NCI-H82 treated with DMSO at 0.1 percent for 48 hours (cell line): ENCODE results near the gene BCAT1.

Experiments
- DNase-seq: peaks from one replicate; lab custom pipeline; 2025; ENCODE audit not compliant: unreplicated experiment; lab: John Stamatoyannopoulos, UW

BCAT1 gene, protein sequence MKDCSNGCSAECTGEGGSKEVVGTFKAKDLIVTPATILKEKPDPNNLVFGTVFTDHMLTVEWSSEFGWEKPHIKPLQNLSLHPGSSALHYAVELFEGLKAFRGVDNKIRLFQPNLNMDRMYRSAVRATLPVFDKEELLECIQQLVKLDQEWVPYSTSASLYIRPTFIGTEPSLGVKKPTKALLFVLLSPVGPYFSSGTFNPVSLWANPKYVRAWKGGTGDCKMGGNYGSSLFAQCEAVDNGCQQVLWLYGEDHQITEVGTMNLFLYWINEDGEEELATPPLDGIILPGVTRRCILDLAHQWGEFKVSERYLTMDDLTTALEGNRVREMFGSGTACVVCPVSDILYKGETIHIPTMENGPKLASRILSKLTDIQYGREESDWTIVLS

DNA sequence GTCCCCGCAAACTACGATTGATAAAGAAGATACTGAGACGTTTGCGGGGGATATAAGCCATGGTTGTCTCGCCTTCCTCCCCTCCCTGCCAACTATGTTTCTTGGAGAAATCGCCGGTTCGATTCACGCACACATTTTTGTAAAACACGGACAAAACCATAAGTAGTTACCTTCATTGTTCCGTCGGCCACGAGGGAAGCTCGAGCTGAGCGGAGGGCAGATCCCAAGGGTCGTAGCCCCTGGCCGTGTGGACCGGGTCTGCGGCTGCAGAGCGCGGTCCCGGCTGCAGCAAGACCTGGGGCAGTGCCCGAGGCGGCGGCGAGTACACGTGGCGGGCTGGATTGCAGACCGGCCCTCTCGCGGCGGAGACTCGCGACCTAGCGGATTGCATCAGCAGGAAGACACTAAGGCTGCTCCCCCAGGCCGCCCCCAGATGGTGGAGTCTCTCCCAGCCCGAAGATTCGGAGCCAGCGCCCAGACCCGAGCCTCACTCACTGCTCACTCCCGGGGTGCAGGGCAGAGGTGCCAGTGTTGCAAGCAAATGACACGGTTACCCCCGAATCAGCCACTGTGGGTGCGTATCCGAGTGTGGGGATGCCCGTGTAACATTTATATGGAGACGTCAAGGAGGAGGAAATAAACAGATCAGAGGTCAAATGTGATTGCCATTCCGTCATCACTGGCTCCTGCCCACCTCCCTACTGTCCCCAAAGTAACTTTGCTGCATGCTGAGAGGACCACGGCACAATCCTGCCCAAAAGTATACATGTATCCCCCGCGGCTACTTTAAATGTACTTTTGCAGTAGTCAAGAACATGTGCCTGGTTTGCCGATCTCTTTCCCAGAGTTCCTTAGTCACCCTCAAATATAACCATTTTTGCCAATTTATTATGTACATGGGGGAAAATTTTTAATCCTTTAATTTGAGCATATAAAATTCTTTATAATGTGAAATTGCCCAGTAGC is at the start of gene BCAT1:
Gene BCAT1, minus strand, starts transcription at position 345 of the 966 bp plus-strand sequence. Its CDS starts 169 bp downstream, at position 176.
- DNase-seq = no peak

GRCh38 chr12:24997970-24998582 is 49.2 kb upstream of the BCAT1 start:
- DNase-seq = peak; percentile 81

DNA sequence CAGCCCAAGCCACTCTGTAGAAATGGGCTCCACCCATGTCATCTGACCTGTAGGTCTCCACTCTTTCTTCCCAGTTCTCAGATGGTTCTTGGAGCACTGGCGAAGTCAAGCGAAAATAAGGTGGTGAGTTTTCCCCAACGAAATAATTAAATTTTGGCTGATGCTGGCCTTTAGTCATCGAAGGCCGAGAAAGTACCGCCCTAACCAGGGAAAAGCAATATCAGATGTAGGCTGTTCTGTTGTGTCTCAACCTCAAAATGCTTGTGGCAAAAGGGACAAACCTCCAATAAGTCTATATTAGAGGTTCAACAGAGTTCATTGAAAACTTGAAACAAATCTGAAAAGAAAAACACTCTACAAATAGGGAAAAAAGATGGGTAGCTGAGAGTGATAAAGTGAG is 48.6 kb upstream of the BCAT1 start:
- DNase-seq = no peak

DNA sequence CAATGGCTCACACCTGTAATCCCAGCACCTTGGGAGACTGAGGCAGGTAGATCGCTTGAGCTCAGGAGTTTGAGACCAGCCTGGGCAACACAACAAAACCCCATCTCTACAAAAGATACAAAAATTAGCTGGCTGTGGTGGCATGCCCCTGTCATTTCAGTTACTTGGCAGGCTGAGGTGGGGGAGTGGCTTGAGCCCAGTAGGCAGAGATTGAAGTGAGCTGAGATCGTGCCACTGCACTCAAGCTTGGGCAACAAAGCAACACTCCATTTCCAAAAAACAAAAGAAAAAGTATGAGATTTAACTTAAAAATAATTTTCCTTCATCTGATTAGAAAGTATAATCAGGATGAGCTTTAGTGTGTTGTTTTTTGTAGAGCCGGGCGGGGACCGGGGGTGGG is 47.9 kb upstream of the BCAT1 start:
- DNase-seq = no peak

DNA sequence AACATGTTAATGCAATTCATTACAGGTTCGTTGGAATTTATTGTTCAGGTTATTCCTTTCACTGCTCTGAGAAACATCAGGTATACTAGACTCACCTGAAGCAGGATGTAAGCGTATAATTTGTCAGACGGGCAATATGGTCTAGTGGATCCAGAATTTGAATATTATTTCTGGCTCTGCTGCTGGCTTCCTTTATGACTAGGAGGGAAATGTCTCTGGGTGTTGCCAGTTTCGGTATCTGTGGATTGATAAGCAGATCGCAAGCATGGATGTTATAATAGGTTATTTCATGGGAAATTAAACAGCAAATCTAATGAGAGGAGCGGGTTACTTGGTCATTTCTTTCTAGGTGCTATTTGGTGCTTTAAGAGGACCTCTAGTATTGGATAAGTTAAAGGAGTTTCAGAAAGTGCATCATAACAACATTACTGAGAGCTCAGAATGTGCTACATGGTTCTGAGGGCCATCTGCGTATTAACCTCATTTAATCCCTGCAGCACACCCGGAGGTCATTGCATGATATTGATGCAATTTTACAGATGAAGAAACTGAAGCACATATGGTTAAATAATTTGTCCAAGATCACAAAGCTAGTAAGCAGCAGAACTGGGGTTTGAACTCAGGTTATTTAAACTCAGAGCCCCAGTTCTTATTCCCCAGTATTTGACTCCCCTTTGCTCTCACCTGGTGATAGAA is 47.3 kb upstream of the BCAT1 start:
- DNase-seq = peak; percentile 50

DNA sequence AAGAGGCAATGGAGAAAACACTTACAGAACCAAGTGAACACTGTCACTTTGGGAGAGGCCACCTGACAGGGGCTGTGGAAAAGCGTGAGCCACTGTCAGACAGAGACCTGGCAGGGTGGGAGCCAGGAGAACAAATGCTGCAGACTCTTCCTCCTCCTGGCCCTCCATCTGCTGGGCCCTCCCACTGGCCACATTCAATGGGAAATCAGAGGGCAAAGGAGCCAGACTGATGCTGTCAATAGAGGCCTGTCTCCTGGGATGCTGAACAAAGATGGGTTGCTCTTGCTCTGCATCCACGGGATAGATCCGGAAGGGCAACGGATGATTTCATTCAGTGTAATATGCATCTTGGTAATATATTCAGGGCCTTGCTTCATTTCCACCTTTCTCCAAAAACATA is 44.9 kb upstream of the BCAT1 start:
- no peak for DNase-seq

- DNase-seq = peak; percentile 60
Measured at GRCh38 chr12:24991209-24992049, 42.5 kb upstream of the BCAT1 start.

DNA sequence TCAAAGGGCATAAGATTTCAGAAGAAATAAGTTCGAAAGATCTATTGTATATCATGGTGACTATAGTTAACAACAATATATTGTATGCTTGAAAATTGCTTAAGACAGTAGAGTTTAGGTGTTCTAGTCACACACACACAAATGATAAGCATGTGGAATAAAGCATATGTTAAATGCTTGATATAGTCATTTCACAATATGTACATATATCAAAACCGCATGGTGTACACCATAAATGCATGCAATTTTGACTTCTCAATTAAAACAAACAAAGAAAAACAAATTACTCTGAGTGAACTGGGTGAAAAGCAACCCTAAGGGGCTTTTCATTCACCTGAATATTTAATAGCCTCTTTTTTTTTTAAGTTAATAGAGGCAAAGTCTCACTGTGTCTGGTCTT is 40.3 kb upstream of the BCAT1 start:
- no peak for DNase-seq

DNA sequence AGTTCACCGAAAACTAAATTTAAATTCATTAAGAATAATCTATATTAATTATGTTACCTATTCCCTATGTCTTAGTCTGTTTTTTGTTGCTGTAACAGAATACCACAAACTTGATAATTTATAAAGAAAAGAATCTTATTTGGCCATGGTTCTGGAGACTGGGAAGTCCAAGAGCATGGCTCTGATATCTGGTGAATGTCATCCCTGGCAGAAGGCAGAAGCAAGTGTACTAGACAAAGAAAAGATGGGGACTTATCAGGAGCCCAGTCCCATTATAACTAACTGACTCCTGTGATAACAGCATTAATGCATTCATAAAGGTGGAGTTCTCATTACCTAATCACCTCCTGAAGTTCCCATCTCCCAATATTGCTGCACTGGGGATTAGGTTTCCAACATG is 33.3 kb upstream of the BCAT1 start:
- no peak for DNase-seq

DNA sequence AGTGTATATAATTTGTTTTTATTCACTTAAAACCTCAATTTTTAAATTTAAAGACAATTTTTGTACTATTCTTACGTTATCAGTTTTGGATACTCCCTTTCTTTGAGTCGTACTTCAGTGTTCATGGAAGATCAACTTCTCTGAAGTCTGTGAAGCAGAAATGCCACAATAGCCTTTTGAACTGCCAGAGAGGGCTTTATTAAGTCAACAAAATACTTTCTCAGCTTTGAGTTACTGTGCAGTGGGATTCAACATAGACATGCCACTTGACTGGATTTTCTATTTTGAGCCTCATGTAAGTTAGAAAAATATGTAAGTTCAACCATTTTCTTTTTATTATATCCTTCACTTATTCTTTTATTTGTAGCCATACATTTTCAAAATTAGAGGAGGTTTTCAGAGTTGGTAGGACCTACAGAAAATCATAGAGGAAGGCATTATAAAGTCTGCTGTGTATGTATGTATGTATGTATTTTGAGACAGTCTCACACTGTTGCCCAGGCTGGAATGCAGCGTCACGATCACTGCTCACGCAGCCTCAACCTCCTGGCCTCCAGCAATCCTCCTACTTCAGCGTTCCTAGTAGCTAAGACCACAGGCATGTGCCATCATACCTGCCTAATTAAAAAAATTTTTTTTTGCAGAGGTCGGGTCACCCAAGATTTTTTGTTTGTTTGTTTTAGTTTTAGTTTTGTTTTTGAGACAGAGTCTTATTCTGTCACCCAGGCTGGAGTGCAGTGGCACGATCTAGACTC is 31.3 kb upstream of the BCAT1 start:
- no peak for DNase-seq

GRCh38 chr12:24979329-24979728 is 30.4 kb upstream of the BCAT1 start:
- no peak for DNase-seq

DNA sequence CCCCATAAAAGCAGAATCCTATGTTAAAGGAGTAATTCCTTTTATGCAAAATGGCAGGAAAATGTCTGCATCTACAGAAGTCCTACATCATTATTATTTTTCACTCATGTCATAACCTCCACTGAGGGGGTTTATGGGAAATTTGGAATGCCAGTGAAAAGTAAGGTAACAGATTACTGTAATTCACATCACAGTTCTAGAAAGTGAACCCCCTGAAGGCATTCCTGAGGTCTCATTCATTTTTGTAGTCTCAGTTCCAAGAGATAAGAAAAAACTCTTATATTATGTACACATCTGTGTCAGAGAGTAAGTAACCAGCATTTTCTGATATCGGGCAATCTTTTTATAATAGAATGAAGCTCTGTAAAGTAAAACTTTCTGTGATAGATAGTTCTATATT is 28.8 kb upstream of the BCAT1 start:
- no peak for DNase-seq

GRCh38 chr12:24977060-24977459 is 28.2 kb upstream of the BCAT1 start:
- DNase-seq = no peak

DNA sequence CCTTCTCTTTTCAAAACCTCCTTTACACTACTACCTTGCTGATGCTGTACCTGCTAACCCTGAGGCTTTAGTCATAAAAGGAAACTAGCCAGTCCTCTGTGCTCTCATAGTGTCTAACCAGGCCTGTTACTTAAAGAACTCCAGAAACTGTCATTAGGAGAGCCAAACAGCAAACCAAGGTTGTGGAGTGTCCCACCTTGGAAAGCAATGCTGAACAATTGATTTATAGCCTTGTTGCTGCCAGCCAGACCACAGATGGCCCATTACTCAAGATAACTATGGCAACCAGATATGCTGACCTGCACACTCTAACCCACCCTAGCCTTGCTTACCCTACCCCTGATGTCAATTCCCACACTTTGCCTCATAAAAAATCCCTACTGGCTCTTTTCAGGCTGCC is 26.5 kb upstream of the BCAT1 start:
- no peak for DNase-seq

GRCh38 chr12:24974216-24974615 is 25.3 kb upstream of the BCAT1 start:
- no peak for DNase-seq

DNA sequence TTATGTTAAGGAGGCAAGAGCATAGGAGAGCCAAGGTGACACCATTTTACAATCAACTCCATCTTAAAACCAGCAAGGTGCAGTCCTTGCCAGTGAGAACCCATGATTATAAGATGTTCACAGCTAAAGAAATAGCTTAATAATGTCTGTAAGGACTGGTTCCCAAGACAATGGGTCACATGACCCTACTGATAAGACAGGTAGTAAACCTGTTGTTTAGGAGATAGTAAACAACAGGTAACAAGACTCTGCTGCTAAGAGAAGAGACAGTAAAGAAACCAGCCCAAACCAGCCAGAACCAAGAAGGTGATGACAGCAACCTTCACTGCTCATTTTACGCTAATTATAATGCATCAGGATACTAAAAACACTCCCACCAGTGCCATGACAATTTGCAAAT is 23.2 kb upstream of the BCAT1 start:
- DNase-seq = no peak

GRCh38 chr12:24970177-24970576 is 21.3 kb upstream of the BCAT1 start:
- no peak for DNase-seq

DNA sequence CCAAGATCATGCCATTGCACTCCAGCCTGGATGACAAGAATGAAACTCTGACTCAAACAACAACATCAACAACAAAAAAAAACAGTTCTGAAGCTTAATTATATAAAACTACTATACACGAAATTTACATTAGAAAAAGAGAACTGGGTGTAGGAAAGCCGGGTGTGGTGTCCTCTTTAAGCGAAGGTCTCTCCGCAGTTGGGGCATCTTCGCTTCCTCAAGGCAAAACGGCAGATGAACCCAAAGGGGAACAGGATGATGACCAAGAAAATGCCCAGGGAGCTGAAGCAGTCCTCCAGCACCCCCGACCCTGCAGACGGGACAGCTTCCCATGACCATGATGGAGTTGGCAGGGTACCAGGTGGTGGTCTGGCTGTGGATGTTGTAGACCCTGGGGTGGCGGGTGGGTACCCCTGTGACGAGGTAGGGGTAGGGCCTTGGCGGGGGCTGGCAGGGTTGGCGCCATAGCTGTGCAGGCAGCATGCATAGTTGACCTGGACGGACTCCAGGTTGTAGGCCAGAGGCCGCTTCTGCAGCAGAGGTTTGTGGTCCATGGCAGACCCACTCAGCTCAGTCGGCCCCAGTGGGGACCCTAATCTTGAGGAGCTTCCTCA is 18.2 kb upstream of the BCAT1 start:
- DNase-seq = no peak

DNA sequence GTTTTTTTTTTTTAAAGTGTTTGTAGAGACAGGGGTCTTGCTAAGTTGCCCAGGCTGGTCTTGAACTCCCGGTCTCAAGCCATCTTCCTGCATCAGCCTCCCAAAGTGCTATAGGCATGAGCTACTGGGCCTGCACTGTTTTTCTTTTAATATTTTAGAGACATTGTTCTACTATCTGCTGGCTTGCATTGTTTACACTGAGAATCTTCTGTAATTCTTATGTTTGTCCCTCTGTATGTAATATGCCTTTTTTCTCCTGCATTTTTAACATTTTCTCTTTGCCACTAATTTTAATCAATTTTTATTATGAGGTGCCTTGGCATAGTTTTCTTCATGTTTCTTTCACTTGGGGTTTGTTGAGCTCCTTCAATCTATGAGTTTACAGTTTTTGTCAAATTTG is 15.4 kb upstream of the BCAT1 start:
- DNase-seq = no peak
